GM19023 (cell line): Measurements from ENCODE around the gene NQO2.
A peak's percentile ranks its signal among the peaks of the same experiment; 100 is the strongest.
"Not testable (repeated sequence)": the region's sequence is repeated elsewhere in the genome, so short reads cannot be mapped to it uniquely, and the experiment has no call there.

Experiments
- ATAC-seq: cut with Tn5 transposase; IDR thresholded peaks from one replicate; pipeline ENCODE4 v1.9.1; 2021; ENCODE audit warnings: mild to moderate bottlenecking, moderate library complexity; ENCODE audit not compliant: unreplicated experiment

NQO2 gene

GRCh38 chr6:2988426-2989331, 11.0 kb upstream of the NQO2 start:
- peak; percentile 69 for ATAC-seq

- peak; percentile 68 for ATAC-seq
Measured at GRCh38 chr6:2989332-2990247, 10.1 kb upstream of the NQO2 start.

GRCh38 chr6:2990248-2990931, 9.3 kb upstream of the NQO2 start:
- ATAC-seq: no peak

- no peak for ATAC-seq
Measured at GRCh38 chr6:2990932-2991506, 8.7 kb upstream of the NQO2 start.

GRCh38 chr6:2992330-2992979, 7.2 kb upstream of the NQO2 start:
- no peak for ATAC-seq

GRCh38 chr6:2993755-2994317, 5.9 kb upstream of the NQO2 start:
- no peak for ATAC-seq

- peak; percentile 34 for ATAC-seq
Measured at GRCh38 chr6:2998249-2998997, 1.3 kb upstream of the NQO2 start.

- peak; percentile 12 for ATAC-seq
Measured at GRCh38 chr6:2998998-2999617, 586 bp upstream of the NQO2 start.

GRCh38 chr6:3001146-3001772, 1.6 kb downstream of the NQO2 start:
- no peak for ATAC-seq

- ATAC-seq: no peak
Measured at GRCh38 chr6:3001773-3002293, 2.1 kb downstream of the NQO2 start.

- ATAC-seq: not testable (repeated sequence)
Measured at GRCh38 chr6:3003226-3003625, 3.5 kb downstream of the NQO2 start.

- no peak for ATAC-seq
Measured at GRCh38 chr6:3005077-3005476, 5.4 kb downstream of the NQO2 start.

- no peak for ATAC-seq
Measured at GRCh38 chr6:3005874-3006273, 6.2 kb downstream of the NQO2 start.

- no peak for ATAC-seq
Measured at GRCh38 chr6:3006476-3006875, 6.8 kb downstream of the NQO2 start.

GRCh38 chr6:3007571-3007970, 7.9 kb downstream of the NQO2 start:
- ATAC-seq: no peak

- ATAC-seq: not testable (repeated sequence)
Measured at GRCh38 chr6:3008712-3009265, 9.1 kb downstream of the NQO2 start.

GRCh38 chr6:3009930-3010329, 10.2 kb downstream of the NQO2 start:
- ATAC-seq: no peak

- ATAC-seq: no peak
Measured at GRCh38 chr6:3011158-3011557, 11.5 kb downstream of the NQO2 start.
